Colon (tissue), 2 donors: ENCODE measurements around the gene TRPT1.

Source experiments
- FAIRE-seq: peaks from 2 replicates; lab custom pipeline; 2012; peaks lifted over from hg19 to GRCh38; lab: Jason Lieb, UNC
- donor health status: control.
- donor health status: control.

The TRPT1 gene

GRCh38 chr11:64207256-64208085 lies 18.5 kb downstream of the TRPT1 start:
- no peak for FAIRE-seq

GRCh38 chr11:64206457-64207255 lies 19.3 kb downstream of the TRPT1 start, which contains the start of gene FERMT3:
FERMT3 (plus strand) TSS chr11:64206721; CDS start chr11:64207365, 644 bp downstream.
- no peak for FAIRE-seq

- FAIRE-seq, result no peak
These were observed 21.5 kb downstream of the TRPT1 start for GRCh38 chr11:64204464-64204989.

- no peak for FAIRE-seq
These were observed 21.9 kb downstream of the TRPT1 start for GRCh38 chr11:64204080-64204440.

- FAIRE-seq, result no peak
These were observed 22.4 kb downstream of the TRPT1 start for GRCh38 chr11:64203421-64204079.

- no peak for FAIRE-seq
These were observed 23.0 kb downstream of the TRPT1 start for GRCh38 chr11:64202992-64203391.

GRCh38 chr11:64201543-64201942 lies 24.4 kb downstream of the TRPT1 start:
- FAIRE-seq, result no peak

GRCh38 chr11:64198511-64198910 lies 27.5 kb downstream of the TRPT1 start:
- no peak for FAIRE-seq

- FAIRE-seq, result no peak
These were observed 29.4 kb downstream of the TRPT1 start for GRCh38 chr11:64196626-64197025.

- no peak for FAIRE-seq
These were observed 33.6 kb downstream of the TRPT1 start for GRCh38 chr11:64192434-64192833.

- no peak for FAIRE-seq
These were observed 39.4 kb downstream of the TRPT1 start for GRCh38 chr11:64186492-64187165.

- peak; percentile 69 for FAIRE-seq
These were observed 40.1 kb downstream of the TRPT1 start, which contains the start of gene STIP1 for GRCh38 chr11:64185693-64186491. STIP1 (plus strand) TSS chr11:64186171; CDS start chr11:64186262, 91 bp downstream.

- no peak for FAIRE-seq
These were observed 40.8 kb downstream of the TRPT1 start for GRCh38 chr11:64185175-64185692.

GRCh38 chr11:64183890-64184289 lies 42.1 kb downstream of the TRPT1 start:
- no peak for FAIRE-seq

- FAIRE-seq, result no peak
These were observed 44.2 kb downstream of the TRPT1 start for GRCh38 chr11:64181506-64182411.

- FAIRE-seq, result no peak
These were observed 45.1 kb downstream of the TRPT1 start for GRCh38 chr11:64180891-64181290.

- FAIRE-seq, result no peak
These were observed 46.9 kb downstream of the TRPT1 start for GRCh38 chr11:64178951-64179639.

- FAIRE-seq, result no peak
These were observed 47.8 kb downstream of the TRPT1 start for GRCh38 chr11:64178203-64178602.

GRCh38 chr11:64176751-64177150 lies 49.2 kb downstream of the TRPT1 start:
- no peak for FAIRE-seq
